GM21717 (cell line): ENCODE results near the gene SLC23A2.
"Not testable (repeated sequence)": the region's sequence is repeated elsewhere in the genome, so short reads cannot be mapped to it uniquely, and the experiment has no call there.

Source experiments
- ATAC-seq: cut with Tn5 transposase; IDR thresholded peaks from one replicate; pipeline ENCODE4 v1.9.1; 2021; ENCODE audit warnings: mild to moderate bottlenecking, moderate library complexity; ENCODE audit not compliant: unreplicated experiment

SLC23A2 gene

DNA sequence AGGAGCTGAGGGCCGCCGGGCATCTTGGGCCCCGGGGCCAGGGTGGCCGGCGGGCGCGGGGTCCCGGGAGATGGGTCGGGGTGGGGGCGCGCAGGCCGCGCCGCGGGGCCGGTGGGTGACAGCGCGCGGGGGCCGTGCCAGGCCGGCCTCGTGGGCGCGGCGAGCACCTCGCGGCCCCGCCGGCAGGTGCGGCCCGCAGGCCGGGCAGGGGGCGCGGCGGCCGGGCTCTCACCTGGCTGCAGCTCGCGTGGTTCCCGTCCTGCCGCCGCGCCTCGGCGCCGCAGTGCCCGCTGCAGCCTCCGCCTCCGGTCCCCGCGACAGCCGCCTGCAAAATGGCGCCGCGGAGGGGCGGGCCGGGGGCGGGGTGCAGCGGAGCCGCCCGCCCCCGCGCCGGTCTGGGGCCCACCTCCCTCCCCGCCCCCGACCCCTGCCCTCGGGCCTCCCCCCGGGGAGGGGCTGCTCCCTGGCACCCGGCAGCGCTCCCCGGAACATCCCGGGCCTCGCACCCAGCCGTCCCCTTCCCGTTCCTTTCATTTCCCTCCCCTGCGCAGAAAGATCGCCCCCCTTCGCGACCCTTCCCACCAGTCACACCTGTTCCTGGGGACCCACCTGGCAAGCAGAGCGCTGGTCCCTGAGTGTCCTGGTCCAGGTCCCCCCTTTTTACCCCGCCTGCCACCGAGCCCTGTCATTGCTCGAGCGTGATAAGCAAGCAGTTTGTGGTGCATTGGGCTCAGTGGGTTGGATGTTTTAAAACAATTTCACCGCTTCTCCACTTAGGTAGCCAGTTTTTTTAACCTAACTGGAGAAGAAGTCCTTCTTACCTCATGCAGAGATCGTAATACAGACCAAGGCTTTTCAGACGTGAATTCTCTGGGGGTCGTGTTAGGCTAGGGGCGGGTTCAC is at the start of gene SLC23A2:
Gene SLC23A2, minus strand, starts transcription at position 337 of the 903 bp plus-strand sequence. CDS start 68,948 bp downstream, outside the sequence.
- no peak for ATAC-seq

DNA sequence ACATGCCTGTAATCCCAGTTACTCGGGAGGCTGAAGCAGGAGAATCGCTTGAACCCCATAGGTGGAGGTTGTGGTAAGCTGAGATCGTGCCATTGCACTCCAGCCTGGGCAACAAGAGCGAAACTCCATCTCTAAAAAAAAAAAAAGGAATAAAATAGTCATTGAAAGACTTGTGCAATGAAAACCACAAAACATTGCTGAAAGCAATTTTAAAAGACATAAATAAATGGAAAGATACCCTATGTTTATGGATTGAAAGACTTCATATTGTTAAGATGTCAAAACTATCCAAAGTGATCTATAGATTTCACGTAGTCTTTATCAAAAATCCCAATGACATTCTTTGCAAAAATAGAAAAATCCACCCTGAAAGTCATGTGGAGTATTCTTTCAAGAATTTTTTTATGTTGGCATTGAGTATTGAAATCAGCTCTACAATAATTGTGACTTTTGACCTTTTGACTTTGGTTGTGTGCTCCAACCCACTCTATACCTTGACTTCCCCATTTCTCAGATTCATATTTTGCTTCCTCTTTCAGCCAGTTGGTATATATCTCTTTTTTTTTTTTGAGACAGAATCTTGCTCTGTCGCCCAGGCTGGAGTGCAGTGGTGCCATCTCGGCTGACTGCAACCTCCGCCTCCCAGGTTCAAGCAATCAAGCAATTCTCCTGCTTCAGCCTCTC is 45.5 kb upstream of the SLC23A2 start:
- no peak for ATAC-seq

DNA sequence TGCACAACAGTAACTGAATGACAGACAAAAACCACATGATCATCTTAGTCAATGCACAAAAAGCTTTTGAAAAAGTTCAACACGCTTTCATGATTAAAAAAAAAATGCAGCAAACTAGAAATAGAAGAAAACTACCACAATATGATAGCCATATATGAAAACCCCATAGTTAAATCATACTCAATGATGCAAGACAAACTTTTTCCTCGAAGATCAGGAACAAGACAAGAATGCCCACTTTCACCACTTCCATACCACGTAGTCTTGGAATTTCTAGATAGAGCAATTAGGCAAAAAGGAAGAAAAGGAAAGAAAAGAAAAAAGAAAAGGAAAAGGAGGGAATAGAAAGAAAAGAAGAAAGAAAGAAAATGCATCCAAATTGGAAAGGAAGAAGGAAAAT is 44.6 kb upstream of the SLC23A2 start:
- ATAC-seq: no peak

DNA sequence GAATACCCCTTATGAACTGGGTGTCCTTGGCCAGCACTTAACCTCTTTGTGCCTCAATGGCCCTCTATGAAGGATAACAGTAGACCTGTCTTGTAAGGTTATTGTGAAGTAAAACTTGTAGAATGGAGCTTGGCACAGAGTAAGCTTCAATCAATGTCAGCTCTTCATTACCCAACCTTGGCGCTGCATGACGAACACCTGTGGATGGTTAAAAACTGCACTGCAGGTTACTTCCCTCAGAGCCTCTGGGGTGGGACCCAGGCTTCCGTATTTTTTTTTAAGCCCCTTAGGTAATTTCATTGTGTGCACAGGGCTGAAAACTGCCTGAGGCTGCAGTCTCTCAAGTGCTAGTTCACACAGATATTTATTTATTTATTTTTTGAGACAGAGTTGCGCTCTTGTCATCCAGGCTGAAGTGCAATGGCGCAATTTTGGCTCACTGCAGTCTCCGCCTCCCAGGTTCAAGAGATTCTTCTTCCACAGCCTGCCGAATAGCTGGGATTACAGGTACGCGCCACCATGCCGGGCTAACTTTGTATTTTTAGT is 42.8 kb upstream of the SLC23A2 start:
- no peak for ATAC-seq

DNA sequence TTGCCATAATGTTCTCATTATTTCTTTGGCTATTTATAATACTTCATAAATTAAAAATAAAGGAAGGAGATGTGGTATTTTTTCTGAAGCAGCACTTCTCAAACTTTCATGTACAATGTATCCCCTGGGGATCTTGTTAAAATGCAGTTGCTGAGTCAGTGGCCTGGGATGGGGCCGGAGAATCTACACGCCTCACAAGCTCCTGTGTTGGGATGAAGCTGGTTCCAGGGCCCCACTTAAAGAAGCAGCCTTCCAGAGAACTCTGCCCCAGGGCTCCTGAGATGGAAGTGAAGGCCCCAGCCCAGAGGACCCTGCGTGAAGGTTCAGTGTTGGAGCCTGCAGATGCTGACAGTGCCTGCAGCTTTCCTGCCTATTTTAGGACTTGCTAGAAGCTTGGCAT is 40.1 kb upstream of the SLC23A2 start:
- ATAC-seq: no peak

DNA sequence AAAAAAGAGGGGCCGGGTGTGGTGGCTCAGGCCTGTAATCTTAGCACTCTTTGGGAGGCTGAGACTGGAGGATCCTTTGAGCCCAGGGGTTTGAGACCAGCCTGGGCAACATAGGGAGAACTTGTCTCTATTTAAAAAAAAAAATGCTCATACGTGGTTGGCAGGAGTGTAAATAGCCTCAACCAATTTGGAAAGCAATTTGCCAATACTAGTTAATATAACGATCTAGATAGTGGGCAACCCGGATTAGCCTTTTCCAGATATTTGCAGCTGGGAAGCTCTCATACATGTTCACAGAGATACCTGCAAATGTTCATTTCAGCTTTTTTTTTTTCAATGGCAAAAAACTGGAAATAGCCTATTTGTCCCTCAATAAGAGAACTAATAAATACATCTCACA is 39.0 kb upstream of the SLC23A2 start:
- no peak for ATAC-seq

DNA sequence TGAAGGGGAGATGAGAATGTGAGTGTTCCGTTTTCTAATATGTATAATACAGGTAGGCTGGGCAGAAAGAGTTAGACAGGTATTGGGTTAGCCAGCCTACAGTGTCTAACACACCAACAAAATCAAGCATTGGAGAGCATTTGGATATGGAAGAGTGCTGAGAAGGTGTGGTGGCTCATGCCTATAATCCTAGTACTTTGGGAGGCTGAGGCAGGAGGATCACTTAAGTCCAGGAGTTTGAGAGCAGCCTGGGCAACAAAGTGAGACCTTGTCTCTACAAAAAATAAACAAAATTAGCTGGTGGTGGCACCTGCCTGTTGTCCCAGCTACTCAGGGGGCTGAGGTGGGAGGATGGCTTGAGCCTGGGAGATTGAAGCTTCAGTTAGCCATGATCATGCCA is 38.6 kb upstream of the SLC23A2 start:
- no peak for ATAC-seq

DNA sequence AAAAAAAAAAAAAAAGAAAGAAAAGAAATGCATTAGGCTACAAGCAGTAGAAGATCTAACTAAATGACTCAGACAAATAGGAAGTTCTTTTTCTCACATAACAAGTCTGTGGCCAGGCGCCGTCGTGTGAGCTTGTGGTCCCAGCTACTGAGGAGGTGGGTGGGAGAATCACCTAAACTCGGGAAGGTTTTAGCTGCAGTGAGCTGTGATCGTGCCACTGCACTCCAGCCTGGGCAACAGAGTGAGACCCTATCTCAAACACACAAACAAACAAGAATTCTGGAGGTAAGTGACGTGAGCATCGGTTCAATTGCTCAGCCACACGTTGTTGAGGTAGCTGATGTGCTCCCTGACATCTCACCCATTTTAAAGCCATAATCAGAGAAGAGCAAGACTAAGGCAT is 37.9 kb upstream of the SLC23A2 start:
- ATAC-seq: no peak

DNA sequence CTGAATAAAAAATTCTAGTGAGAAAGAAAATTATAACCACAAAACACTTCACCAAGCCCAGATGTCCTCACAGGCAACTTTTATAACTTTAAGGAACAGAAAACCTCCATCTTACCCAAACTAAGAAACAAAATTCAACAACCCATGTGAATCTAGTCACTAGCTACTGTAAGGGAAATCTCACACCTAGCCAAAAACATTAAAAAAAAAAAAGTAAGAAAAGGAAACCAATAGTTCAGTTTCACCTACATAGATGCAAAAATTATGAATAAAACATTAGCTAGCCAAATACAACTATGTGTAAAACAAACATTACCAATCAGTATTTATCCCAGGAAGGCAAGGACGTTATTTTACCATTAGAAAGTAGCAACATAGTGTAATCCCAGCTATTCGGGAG is 35.5 kb upstream of the SLC23A2 start:
- no peak for ATAC-seq

DNA sequence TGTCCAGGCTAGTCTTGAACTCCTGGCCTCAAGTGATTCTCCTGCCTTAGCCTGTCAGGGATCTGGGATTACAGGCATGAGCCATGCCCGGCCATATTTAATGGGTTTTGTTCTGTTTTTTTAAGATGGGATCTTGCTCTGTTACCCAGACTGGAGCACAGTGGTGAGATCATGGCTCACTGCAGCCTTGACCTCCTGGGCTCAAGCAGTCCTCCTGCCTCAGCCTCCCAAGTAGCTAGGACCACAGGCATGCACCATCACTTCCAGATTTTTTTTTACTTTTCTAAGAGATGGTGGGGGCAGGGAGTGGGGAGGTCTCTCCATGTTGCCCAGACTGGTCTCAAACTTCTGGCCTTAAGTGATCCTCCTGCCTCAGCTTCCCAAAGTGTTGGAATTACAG is 34.2 kb upstream of the SLC23A2 start:
- ATAC-seq: not testable (repeated sequence)

DNA sequence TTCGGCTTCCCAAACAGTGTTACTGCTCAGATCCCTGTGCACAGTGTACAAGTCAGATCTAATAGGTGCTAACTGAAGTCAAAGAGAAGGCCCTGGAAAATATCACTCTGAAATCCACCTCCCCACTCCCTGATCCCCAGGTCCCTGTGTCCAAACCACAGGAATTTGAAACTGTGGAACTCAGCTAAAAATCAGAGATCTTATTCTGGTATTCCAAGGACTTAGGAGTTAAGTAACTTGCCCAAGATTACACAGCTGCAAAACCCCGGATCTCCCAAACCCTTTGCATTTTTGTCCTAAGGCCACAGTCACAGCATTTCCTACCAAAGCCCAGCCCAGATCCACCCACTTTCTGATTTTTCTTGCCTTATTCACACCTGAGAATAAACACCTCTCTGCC is 32.3 kb upstream of the SLC23A2 start:
- ATAC-seq: no peak

DNA sequence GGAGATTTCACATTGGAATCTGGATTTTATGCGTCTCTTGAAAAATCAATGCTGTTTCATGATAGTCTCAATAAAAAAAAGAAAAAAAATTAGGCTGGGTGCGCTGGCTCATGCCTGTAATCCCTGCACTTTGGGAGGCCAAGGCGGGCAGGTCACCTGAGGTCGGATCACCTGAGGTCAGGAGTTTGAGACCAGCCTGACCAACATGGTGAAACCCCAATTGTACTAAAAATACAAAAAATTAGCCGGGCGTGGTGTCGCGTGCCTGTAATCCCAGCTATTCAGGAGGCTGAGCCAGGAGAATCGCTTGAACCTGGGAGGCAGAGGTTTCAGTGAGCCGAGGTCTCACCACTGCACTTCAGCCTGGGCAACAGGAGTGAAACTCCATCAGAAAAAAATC is 30.4 kb upstream of the SLC23A2 start:
- ATAC-seq: not testable (repeated sequence)

DNA sequence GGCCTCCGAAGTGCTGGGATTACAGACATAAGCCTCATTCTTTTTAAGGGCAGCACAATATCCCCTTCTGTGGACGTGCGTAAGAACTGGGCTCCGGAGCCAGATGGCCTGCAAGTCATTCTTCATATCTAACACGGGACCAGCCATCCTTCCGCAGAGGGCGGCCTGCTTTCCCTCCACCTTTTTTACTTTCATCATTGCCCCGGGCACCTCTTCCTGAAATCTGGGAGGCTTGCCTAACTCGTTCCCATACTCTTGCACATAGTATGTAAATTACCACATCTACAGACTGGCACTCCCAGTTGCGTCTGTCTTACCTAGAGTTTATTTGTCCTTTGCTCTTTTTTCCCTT is 29.9 kb upstream of the SLC23A2 start:
- ATAC-seq: no peak

DNA sequence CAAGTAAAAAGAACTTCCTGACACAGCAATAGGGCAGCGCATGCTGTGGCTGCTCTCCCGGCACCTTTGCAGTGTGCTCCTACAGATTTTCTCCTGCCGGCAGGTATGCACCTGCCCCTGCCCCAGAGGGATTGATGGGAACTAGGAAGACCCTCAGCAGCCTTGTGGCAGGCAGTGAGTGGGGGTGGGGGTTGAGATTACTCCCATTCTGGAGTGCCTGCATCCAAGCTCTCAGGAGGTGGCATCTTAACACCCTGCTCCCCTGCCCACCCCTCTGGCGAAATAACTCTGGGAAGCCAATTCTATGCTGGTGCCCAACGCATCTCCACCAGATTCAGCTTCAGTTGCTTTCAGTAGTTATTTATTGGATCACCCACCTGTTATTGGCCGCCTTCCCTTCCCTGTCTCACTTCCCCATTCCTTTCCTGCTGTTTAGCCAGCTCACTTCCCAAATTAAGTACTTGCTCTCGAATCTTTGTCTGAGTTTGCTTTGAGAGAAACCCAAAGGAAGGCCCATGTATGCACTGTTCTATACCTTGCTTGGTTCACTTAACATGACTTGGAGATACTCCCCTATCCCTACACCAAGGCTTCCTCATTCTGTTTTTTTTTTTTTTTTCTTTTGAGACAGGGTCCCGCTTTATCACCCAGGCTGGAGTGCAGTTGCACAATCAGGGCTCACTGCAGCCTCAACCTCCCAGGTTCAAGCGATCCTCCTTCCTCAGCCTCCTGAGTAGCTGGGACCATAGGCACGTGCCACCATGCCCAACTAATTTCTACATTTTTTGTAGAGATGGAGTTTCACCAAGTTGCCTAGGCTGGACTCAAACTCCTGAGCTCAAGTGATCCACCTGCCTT is 29.3 kb upstream of the SLC23A2 start:
- no peak for ATAC-seq

DNA sequence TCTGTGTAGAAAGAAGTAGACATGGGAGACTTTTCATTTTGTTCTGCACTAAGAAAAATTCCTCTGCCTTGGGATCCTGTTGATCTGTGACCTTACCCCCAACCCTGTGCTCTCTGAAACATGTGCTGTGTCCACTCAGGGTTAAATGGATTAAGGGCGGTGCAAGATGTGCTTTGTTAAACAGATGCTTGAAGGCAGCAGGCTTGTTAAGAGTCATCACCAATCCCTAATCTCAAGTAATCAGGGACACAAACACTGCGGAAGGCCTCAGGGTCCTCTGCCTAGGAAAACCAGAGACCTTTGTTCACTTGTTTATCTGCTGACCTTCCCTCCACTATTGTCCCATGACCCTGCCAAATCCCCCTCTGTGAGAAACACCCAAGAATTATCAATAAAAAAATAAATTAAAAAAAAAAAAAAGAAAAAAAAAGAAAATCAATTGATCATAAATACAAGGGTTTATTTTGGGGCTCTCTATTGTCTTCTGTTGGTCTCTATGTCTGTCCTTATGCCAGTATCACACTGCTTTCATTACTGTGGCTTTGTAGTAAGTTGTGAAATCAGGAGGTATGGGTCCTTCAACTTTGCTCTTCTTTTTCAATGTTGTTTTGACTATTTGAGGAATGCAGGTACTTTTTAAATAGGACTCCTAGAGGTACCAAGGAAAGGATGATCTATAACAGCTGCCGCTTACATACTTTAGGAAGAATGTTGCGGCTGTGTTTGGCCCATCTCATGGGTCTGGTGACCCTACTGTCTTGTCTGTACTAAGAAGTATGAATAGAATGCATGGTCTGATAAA is 27.1 kb upstream of the SLC23A2 start:
- ATAC-seq: not testable (repeated sequence)

DNA sequence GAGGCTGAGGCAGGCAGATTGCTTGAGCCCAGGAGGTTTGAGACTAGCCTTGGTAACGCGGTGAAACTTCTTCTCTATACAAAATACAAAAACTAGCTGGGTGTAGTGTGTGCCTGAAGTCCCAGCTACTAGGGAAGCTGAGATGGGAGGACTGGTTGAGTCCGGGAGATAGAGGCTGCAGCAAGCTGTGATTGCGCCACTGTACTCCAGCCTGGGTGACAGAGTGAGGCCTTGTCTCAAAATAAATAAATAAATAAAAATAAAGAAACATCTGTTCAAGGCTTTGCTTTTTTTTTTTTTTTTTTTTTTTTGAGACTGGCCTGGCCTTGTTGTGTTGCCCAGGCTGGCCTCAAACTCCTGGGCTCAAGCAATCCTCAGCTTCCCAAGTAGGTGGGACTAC is 23.7 kb upstream of the SLC23A2 start:
- ATAC-seq: no peak

DNA sequence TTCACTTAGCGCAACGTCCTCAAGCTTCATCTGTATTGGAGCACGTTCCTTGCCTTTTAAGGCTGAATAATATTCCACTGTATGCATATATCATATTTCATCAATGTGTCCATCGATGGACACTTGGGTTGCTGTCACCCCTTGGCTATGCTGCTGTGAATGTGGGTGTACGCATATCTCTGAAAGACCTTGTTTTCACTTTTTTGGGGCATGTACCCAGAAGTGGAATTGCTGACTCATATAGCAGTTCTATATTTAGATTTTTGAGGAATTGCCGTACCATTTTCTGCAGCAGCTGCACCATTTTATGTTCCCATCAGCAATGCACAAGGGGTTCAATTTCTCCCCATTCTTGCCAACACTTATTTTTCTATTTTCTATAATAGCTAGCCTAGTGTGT is 22.8 kb upstream of the SLC23A2 start:
- no peak for ATAC-seq

DNA sequence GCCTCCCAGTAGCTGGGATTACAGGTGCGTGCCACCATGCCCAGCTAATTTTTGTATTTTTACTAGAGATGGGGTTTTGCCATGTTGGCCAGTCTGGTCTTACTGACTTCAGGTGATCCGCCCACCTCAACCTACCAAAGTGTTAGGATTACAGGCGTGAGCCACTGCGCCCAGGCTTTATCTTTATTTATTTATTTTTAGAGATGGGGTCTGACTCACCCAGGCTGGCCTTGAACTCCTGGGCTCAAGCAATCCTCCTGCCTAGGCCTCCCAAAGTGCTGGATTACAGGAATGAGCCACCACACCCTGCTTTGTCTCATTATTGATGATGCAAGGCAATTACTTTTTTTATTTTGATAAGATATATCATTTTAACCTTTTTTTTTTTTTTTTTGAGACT is 21.9 kb upstream of the SLC23A2 start:
- not testable (repeated sequence) for ATAC-seq

DNA sequence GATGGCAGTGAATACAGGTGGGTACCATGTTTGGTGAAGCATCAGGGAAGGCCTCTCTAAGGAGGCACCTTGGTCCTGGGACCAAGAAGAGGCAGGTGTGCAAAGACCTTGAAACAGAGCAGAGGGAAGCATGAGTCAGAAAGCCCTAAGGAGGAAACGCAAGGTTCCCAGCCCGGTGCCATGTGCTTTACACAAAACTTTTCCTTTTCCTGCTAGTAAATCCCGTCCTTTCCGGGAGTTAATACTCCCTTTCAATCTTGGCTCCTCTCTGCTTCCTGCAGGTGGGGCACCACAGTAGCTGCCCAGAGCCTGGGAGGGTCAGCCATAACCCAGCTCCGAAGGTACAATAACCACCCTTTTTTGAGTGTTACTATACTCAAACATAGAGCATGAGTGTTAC is 19.4 kb upstream of the SLC23A2 start:
- no peak for ATAC-seq

DNA sequence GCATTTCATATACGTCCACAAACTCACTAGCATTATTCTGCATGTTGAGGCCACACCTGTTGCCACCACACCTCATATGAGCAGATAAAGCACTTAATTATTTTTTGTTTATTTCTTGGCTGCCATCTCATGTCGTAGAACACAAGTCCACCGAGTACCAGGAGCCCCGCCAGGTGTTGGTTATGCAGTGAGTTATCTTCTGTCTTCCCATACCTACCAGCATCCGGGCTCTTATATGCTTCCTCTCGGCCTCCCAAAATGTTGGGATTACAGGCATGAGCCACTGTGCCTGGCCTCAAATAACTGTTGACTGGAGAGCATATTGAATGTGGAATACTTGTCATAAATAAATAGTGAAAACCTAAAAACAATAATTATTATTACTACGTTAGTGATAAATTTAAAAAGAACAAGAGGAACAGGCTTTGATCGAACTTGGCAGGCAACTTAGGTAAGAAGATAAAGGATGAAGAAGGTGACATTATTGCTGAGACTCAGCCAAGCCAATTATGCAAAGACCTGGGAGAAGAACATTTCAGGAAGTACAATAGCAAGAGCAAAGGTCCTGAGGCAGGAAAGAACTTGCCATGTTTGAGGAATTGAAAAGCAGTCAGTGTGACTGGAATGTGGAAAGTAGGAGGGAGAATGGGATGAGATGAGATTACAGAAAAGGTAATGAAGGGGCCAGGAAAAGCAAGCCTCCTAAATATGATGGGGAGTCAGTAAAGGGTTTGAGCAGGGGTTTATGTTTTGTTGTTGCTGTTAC is 12.6 kb upstream of the SLC23A2 start:
- ATAC-seq: no peak
